GM18502 (cell line): ENCODE results near the gene TGFA.

ENCODE experiments used
- ATAC-seq: cut with Tn5 transposase; IDR thresholded peaks from one replicate; pipeline ENCODE4 v1.9.1; 2021; ENCODE audit warnings: mild to moderate bottlenecking; ENCODE audit not compliant: unreplicated experiment, poor library complexity

Gene TGFA

DNA sequence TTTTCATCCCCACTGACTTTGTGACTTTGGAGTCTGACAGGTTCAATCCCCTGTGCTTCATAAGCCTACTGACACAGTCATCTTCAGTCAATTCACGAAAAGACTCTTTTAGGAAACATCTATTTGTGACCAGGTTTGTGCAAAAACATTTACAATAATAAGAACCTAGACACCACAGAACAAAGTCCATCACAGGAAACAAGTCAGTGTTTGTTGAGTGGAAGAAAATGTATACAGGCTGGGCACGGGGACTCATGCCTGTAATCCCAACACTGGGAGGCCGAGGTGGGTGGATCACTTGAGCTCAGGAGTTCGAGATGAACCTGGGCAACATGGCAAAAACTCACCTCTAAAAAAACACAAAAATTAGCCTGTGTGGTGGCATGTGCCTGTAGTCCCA lies 49.7 kb downstream of the TGFA start:
- no peak for ATAC-seq

DNA sequence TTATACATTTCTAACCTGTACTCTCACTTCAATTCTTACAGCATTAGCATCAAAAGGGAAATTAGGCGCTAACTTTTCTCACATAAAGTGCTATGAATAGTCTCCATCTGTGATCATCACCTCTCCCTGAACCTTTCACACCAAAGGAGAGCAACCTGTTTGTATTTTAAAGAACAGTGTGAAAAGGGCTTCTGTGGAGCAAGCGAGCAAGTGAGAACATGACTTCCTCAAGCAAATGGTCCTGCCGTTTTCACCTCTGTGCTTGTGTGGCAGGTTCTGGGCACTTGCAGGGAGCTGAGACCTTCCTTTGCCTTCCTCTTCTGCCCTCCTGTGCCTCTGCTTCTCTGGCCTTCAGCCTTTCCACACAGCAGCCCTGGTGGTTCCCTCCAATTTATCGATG lies 51.9 kb downstream of the TGFA start:
- ATAC-seq, result no peak

DNA sequence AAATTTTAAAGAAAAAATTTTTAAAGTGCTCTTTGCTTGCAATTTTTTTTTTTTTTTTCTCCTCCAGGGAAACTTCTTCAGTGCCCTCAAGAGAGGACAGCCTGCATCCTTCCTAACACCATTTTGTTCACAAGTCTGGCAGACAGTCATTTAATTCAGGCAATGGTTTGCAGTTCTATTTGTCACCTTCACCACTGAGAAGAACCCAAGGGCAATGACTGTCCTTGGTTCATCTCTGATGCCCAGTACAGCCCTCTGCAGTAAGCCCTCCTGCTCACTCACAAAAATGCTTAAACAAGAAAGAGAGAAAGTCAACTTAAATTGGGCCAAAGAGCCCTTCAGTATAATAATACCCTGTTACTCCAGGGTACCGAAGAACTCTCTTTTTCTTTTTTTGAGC lies 52.4 kb downstream of the TGFA start:
- no peak for ATAC-seq

DNA sequence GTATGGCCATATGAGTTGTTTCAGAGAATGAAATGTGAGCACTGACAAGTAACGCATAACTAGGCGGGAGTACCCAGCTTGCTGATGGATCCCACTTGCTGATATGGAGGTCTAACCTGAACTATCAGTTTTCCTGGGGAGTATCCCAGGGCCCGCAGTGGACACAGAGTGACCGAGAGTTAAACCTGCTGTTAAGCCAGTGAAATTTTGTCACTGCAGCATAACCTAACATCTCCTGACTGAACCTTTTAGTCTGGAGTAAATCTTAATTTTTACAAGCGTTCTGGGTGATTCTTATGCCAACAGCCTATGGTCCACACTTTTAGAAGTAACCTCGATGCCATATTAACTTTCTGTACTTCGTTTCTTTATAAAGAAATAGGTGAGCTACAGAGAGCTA lies 54.4 kb downstream of the TGFA start:
- no peak for ATAC-seq

- no peak for ATAC-seq
These were observed 55.1 kb downstream of the TGFA start for GRCh38 chr2:70498528-70498927.

DNA sequence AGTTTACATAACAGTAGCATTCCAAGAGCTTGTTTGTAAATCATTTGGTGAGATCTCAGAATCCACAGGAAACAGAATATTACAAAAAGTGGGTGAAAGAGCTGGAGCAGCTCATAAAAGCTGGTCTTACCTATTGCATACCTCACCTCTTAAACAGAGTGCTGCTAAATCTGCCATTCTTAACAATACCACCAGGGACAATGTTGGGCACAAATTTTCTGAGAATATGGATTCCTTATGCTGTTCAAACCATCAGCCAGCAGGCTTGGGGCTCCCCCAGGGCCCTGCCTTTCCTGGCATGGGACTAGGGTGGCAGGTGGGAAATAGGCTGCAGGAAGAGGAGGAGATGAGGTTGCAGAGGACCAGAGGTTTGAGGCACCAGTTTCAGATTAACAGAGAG lies 55.6 kb downstream of the TGFA start:
- no peak for ATAC-seq

DNA sequence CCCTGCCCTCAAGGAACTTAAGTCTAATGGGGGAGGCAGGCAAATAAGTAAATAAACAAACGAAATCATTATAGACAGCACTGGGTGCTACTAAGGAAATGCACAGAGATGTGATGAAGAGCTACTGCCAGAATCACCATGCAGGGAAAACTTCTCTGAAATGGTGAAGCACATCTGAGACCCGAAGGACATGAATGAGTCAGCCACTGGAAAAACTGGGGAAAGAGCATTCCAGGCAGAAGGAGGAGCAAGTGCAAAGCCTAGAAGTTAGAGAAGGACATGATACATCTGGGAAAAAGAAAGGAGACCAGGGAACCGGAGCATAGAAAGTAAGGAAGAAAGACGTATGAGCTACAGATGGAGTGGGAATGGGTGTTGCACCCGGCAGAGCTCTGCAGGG lies 56.8 kb downstream of the TGFA start:
- ATAC-seq, result no peak

GRCh38 chr2:70494293-70494886 lies 59.2 kb downstream of the TGFA start:
- ATAC-seq, result no peak

DNA sequence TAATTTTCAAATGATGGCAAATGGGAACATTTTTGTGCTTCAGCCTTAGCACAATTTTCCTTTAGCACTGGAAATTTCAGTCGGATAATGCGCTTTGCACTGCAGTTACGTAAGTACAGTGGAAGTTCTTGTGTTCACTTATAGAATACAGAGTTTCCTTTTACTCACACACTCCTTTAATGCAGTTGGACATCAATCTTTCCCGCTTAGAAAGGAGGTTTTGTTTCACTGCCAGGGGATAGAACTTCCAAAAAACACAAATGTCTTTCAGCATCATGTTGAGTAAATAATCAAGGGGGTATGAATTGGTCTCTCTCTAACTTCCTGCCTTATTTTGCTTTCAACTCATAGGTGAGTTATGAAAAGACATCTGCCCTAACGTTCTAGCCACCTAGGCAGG lies 63.2 kb downstream of the TGFA start:
- no peak for ATAC-seq

- no peak for ATAC-seq
These were observed 64.5 kb downstream of the TGFA start for GRCh38 chr2:70489165-70489564.

DNA sequence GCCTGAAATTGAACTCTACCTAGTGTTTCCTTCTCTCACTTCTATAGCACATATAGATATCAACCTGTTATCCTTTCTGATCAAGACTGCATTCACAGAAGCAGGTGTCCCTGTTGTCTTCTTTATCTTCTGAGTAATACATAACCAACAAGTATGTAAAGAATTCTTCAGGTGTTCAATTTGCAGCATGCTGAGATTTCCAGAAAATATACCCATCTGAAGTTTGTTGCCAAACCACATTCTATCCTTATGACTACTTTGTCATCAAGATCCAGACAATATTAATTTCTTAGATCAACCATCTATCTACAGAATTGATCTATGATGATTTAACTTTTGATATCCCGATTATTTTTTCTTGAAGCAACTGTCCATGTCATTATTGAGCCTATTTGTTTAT lies 69.5 kb downstream of the TGFA start:
- no peak for ATAC-seq

DNA sequence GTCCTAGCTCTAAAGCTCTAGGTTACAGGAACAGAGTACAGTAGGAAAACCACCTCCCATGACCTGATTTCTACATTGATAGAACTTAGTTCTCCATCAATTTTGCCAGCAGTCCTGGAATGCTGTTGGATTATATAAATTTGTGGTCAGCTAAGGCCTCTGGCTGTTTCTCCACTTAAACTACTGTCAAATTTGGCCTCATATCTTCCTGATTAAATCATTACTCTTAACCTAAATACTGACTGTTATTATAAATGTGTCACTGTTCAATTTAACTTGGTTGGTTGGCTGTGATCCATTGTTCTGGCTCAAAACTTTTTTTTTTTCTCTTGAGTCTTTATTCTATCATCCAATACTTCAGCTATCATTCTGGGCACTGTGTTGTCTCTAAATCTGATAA lies 71.2 kb downstream of the TGFA start:
- ATAC-seq, result no peak

DNA sequence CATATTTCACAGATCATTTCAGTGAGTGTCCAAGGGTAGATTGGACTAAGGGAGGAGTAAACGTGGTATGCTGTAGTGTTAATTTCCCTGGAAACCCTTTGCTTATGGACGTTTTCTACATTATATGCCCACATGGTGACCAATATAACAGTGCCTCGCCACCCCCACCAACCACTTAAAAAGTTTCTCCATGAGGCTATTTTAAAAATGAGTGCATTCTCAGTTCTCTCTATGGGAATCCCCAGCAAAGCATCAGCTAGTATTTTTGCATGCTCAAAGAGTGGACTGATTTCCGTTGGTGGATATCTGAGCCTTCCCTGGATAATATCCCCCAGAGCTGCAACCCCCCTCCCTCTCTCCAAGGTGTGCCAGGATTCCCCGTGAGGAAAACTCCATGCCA lies 73.2 kb downstream of the TGFA start:
- ATAC-seq, result no peak

GRCh38 chr2:70479816-70480215 lies 73.8 kb downstream of the TGFA start:
- no peak for ATAC-seq

DNA sequence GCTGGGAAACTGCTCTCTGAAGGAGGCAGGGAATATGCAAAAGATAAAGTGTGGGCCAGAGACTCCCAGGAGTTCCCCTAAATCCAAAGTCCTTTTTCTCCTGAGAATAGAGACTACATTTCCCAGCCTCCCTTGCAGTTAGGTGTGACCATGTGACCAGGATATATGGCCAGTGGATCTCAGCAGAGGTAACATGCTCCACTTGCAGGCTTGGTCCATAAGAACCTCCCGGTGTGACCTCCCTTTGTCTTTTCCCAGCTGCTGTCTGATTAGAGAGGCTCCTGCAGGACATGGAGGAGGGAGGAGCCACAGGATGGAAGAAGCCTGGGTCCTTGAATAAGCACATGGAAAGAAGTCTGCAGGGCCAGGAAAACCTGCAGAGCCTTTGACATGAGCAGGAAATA lies 76.2 kb downstream of the TGFA start:
- ATAC-seq, result no peak

GRCh38 chr2:70475266-70475665 lies 78.4 kb downstream of the TGFA start:
- no peak for ATAC-seq

DNA sequence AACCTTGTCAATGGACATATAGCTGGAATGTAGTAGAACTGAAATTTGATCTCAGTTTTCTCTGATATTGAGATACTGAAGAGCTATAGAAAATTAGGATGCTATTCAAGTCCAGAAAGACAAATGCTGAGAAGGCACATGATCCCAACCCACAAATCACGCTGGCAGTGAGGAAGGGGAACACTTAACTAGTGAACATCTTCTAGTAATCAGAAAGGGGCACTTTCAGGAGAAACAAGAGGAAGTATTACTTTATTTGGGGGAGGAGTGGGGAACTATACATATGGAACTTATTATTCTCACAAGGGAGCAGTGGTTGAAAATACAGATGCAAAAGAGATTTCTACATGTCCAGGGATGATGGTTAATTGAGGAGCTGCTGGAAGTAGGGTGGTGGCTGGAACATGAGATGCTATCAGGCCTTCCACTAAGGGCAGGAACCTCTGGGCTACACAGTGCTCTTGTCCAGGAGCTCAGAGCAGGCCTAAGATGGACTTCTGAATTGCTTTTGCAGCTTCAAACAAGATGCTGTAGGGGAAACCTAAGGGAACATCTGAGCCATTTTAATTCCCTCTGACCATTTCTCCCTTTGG lies 79.3 kb downstream of the TGFA start:
- no peak for ATAC-seq

GRCh38 chr2:70473101-70473722 lies 80.4 kb downstream of the TGFA start:
- no peak for ATAC-seq

GRCh38 chr2:70472221-70472890 lies 81.3 kb downstream of the TGFA start:
- ATAC-seq, result no peak

DNA sequence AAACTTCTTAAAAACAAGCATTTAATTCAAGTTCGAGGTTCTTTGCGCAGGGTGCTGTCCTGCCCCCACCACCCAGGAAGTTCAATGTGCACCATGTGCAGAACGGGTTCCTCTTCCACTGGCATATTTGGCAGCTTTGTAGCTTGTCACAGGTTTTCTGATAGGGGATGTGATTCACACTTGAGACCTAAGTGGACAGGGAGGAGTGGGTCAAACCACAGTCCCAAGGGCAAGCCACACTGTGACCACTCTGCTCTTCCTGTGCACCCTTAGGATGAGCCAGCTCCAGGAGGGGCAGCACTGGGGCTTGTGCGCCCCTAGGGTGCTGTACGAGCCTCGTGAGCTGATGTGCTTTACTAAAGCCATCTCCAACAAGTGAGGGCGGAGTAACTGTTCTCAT lies 82.5 kb downstream of the TGFA start:
- no peak for ATAC-seq

- ATAC-seq, result no peak
These were observed 83.7 kb downstream of the TGFA start for GRCh38 chr2:70469961-70470360.

DNA sequence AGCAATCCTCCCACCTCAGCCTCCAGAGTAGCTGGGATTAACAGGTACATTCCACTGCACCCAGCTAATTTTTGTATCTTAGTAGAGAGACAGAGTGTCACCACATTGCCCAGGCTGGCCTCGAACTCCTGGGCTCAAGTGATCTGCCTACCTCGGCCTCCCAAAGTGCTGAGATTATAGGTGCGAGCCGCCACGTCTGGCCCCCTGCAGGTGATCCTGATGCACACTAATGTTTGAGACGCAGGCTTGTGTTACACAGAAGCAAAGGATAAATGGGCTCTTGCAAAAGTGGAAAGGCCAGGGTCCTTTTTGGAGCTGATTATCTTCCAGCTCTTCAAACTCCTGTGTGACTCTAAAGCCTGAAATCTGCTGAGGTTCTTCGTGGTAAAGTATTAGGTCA lies 84.2 kb downstream of the TGFA start:
- ATAC-seq, result no peak
